ENCODE data around the gene PLAC9. TPM values are rescaled to one million over a fixed set of nuclear protein-coding genes. Genes with fewer than 3 reads are reported as not detected.

Gene PLAC9
- total RNA-seq, 4 donors from 2014 or later = 4.0 to 12.4 (median 8.9) TPM

- no peak overlapping the region for H3K27ac ChIP-seq
- TF ChIP-seq, protein P1, sequence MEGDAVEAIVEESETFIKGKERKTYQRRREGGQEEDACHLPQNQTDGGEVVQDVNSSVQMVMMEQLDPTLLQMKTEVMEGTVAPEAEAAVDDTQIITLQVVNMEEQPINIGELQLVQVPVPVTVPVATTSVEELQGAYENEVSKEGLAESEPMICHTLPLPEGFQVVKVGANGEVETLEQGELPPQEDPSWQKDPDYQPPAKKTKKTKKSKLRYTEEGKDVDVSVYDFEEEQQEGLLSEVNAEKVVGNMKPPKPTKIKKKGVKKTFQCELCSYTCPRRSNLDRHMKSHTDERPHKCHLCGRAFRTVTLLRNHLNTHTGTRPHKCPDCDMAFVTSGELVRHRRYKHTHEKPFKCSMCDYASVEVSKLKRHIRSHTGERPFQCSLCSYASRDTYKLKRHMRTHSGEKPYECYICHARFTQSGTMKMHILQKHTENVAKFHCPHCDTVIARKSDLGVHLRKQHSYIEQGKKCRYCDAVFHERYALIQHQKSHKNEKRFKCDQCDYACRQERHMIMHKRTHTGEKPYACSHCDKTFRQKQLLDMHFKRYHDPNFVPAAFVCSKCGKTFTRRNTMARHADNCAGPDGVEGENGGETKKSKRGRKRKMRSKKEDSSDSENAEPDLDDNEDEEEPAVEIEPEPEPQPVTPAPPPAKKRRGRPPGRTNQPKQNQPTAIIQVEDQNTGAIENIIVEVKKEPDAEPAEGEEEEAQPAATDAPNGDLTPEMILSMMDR (IDR thresholded peaks at IDR 0.05) = no peak
- no peak for TF ChIP-seq POLR2A (IDR thresholded peaks at IDR 0.05)
- DNase-seq = peak in 1 of 3 donors; percentile 18
- H3K27me3 ChIP-seq = no peaks in the 10 kb centered on the region
- no peaks in the 10 kb centered on the region for H3K9me3 ChIP-seq
- peaks cover 0 to 28% (median 10%) of the 10 kb centered on the region in 4 donors for H3K4me1 ChIP-seq
- H3K36me3 ChIP-seq = peaks cover 0 to 83% (median 2%) of the 10 kb centered on the region in 3 donors
- no peak overlapping the region for H3K4me3 ChIP-seq
Observed at GRCh38 chr10:80168162-80168511, 35.6 kb downstream of the PLAC9 start.

DNA sequence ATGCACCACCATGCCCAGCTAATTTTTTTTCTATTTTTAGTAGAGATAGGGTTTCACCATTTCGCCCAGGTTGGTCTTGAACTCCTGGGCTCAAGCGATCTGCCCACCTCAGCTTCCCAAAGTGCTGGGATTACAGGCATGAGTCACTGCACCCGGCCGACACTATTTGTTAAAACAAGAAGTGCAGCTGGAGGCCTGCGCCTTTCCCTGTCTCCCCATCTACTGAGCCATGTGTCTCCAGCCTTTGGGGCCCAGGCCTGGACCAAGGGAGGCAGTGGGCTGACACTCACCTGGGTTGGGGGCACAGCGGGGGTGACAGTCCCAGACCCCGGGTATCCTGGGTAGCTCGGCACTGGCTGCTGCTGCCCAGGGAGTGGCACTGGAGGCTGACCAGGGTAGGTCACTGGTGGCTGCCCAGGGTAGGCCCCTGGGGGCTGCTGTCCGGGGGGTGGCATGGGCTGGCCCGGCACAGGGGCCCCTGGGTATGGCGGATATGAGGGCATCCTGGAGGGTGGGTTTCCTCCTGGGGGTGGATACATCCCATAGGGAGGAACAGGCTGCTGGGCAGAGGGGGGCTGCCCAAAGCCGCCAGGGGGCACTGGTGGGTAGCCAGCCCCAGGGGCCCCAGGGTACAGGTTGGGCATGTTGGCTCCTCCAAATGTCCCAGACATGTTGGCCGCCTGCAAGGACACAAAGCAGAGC lies 36.3 kb downstream of the PLAC9 start:
- H3K9me3 ChIP-seq = no peaks in the 10 kb centered on the region
- peaks cover 0 to 28% (median 4%) of the 10 kb centered on the region in 4 donors for H3K4me1 ChIP-seq
- H3K36me3 ChIP-seq = peaks cover 0 to 83% (median 0%) of the 10 kb centered on the region in 3 donors
- no peak overlapping the region for H3K27ac ChIP-seq
- no peak for TF ChIP-seq POLR2A (IDR thresholded peaks at IDR 0.05)
- TF ChIP-seq, protein P1 (IDR thresholded peaks at IDR 0.05) = peak; percentile 9 to 37 (median 20)
- no peak overlapping the region for H3K4me3 ChIP-seq
- no peaks in the 10 kb centered on the region for H3K27me3 ChIP-seq
- peak in 1 of 3 donors; percentile 49 for DNase-seq

- Histone ChIP-seq H3K4me1 (peaks cover 0 to 20% (median 0%) of the 10 kb centered on the region in 4 donors), H3K36me3 (peaks cover 0 to 74% (median 0%) of the 10 kb centered on the region in 3 donors), H3K27me3 (no peaks in the 10 kb centered on the region), H3K9me3 (no peaks in the 10 kb centered on the region), H3K27ac (peak overlapping the region in 1 of 4 donors; percentile 57), H3K4me3 (no peak overlapping the region)
- DNase-seq = peak in 1 of 3 donors; percentile 1
- TF ChIP-seq, protein P1 (IDR thresholded peaks at IDR 0.05) = no peak
Observed at GRCh38 chr10:80170026-80170425, 37.5 kb downstream of the PLAC9 start.

GRCh38 chr10:80170641-80171040 lies 38.1 kb downstream of the PLAC9 start:
- no peak for TF ChIP-seq POLR2A (IDR thresholded peaks at IDR 0.05)
- TF ChIP-seq, protein P1 (IDR thresholded peaks at IDR 0.05) = no peak
- Histone ChIP-seq H3K27ac (peak overlapping the region in 2 of 4 donors; percentile 10 to 57), H3K27me3 (no peaks in the 10 kb centered on the region), H3K9me3 (no peaks in the 10 kb centered on the region), H3K4me1 (peaks cover 0 to 18% (median 0%) of the 10 kb centered on the region in 4 donors), H3K4me3 (no peak overlapping the region), H3K36me3 (peaks cover 0 to 70% (median 0%) of the 10 kb centered on the region in 3 donors)
- DNase-seq = peak in 1 of 3 donors; percentile 42

DNA sequence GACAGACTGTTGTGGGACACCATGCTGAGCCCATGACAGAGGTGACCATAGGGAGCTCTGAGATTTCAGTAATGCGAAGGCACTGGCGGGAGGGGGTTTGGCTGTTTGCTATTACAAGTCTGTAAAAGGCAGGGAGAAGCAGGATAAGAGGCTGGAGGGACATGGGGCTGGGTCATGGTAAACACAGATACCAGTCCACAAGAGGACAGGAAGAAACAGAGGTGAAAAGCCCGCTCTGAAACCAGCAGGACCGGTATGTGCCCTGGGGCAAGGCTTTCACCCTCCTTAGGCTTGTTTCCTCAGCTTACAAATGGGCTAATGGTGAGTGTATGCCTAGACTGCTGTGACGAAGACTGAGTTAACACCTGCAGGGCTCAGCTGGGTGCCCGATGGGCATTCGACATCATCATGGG lies 38.7 kb downstream of the PLAC9 start:
- Histone ChIP-seq H3K27me3 (no peaks in the 10 kb centered on the region), H3K4me3 (no peak overlapping the region), H3K27ac (peak overlapping the region in 2 of 4 donors; percentile 10 to 57), H3K36me3 (peaks cover 0 to 66% (median 0%) of the 10 kb centered on the region in 3 donors), H3K4me1 (peaks cover 0 to 18% (median 0%) of the 10 kb centered on the region in 4 donors), H3K9me3 (no peaks in the 10 kb centered on the region)
- no peak for TF ChIP-seq POLR2A (IDR thresholded peaks at IDR 0.05)
- TF ChIP-seq, protein P1 (IDR thresholded peaks at IDR 0.05) = no peak
- peak in 1 of 3 donors; percentile 44 for DNase-seq

Measured in Peyer's patch (tissue), 4 donors.